Muscle of back (tissue), 11 donors: ENCODE results near the gene CDH4. TPM values are rescaled to one million over a fixed set of nuclear protein-coding genes. Genes with fewer than 3 reads are reported as not detected.

Experiments
- DNase-seq, 3 donors: peaks; one replicate each; pipeline versions ENCODE4 v3.0.0 to v3.0.0-alpha.2; 2013
- polyA plus RNA-seq, 10 donors: library from polyadenylated mRNA; unstranded; fragments of 120-200 nt; gene quantifications; one replicate each; pipeline ENCODE4 v1.2.1, GENCODE V29; 2013; ENCODE audit not compliant: insufficient read length in 10 of 10

Gene CDH4
- polyA plus RNA-seq, 10 donors: 0.74 to 2.0 (median 1.1) TPM

DNA sequence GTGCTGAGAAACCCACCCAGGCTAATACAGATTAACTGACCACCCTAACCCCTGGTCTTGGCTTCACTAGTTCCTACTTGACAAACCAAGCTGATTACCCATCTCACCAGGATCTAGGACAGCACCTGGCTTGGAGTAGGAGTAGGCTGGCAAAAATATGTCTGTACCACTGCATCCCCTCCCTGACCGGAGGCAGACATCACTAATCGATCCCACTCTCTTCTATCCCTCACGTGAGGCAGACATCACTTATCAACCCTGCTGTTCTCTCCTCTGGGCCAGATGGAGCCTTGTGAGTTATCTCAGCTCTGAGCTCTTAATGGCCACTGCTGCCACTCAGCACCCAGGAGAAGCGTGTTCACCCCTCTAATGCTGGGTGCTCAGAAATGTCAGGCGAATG is 324.3 kb downstream of the CDH4 start:
- DNase-seq: no peak

DNA sequence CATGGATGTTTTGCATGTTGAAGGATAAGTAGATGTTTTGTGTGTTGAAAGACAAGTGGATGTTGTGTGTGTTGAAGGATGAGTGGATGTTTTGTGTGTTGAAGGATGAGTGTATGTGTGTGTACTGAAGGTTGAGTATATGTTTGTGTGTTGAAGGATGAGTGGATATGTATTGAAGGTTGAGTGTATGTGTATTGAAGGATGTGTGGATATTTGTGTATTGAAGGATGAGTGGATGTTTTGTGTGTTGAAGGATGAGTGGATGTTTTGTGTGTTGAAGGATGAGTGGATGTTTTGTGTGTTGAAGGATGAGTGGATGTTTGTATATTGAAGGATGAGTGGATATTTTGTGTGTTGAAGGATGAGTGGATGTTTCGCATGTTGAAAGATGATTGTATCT is 325.0 kb downstream of the CDH4 start:
- no peak for DNase-seq

DNA sequence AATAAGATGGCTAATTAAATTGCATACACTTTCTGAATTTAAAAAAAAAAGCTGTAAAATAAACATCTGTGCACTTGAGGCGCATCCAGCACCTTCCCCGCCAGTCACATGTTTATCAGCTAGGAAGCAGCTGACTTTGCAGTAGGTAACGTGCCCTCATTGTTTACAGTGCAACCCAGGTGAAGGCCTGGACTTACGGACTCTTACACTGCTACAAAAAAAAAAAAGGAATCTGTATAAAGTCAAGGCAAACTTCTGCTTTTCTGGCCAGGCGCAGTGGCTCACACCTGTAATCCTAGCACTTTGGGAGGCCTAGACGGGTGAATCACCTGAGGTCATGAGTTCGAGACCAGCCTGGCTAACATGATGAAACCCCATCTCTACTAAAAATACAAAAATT is 327.8 kb downstream of the CDH4 start:
- DNase-seq: no peak

GRCh38 chr20:61580958-61581824 is 329.1 kb downstream of the CDH4 start:
- no peak for DNase-seq

DNA sequence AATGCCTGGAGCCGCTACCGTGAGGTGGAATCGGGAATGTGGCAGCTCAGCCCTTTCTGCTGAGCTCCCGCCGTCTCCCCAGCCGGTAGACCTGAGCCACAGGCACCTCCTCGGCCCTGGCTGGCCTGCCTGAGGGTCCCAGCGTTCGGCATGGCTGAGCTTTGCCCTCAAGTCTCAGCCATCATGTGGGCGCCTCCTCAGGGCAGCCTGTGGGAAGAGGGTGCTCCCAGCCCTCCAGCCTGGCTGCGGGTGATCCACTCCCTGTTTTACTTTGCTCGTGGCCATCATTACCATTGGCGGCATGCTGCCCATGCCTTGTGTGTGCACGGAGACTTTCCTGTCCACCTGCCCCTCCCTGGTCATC is 329.7 kb downstream of the CDH4 start:
- DNase-seq: no peak

DNA sequence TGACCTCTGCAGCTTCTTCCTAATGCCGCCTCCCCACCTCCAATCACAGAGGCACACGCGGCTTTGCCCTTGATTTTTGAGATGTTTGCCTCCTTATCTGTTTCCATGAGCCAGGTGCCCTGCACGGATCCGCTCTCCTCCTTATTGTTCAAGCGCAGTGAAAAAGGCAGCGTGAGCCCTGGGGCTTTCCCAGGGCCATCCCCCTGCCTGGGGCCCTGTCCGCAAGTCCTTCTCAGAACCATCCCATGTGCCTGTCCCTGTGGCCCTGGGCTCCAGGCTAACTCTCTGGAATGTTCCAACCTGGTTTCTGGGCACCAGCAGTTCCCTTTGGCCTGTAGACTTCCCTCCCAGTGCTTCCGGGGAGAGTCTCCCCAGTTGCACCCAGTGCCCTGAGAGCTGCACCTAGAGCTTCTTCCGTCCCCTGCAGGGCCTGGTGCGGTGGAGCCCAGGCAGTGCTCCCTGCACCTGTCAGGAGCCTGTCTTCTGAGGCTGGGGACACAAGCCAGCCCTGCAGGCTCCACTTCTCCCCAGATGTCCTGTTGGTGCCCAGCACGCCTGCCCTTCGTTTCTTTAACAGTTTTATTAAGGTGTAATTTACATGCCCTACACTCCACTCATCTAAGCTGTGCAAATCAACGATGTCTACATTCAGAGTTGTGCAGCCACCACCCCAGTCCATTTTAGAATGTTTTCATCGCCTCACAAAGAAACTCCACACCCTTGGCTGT is 330.3 kb downstream of the CDH4 start:
- DNase-seq: no peak

- no peak for DNase-seq
These were observed 331.3 kb downstream of the CDH4 start for GRCh38 chr20:61583356-61583755.

DNA sequence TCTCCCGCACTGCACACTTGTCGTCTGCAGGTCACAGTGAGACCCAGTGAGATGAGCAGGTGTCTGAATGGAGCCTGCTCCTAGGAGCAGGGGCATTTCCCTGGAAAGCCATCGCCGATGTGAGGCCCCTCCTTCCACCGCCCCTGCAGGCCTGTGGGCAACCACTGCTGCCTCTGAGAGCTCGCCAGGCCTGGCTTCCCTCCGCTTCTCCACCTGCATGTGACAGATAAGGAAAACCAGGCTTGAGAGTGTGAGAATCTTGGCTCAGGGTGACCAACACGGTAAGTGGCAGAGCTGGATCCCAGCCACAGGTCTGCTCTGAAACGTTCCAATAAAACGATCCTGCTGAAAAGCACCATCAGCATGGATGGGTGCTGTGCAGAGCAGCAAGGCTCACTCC is 332.8 kb downstream of the CDH4 start:
- no peak for DNase-seq

DNA sequence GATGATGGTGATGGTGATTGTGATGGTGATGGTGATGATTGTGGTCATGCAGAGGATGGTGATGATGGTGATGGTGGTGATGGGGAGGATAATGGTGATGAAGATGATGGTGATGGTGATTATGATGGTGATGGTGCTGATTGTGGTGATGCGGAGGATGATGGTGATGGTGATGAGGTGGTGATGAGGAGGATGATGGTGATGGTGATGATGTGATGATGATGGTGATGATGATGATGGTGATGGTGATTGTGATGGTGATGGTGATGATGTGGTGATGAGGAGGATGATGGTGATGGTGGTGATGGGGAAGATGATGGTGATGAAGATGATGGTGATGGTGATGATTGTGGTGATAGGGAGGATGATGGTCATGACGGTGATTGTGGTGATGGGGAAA is 333.7 kb downstream of the CDH4 start:
- DNase-seq: no peak

GRCh38 chr20:61587036-61587435 is 335.0 kb downstream of the CDH4 start:
- DNase-seq: no peak

DNA sequence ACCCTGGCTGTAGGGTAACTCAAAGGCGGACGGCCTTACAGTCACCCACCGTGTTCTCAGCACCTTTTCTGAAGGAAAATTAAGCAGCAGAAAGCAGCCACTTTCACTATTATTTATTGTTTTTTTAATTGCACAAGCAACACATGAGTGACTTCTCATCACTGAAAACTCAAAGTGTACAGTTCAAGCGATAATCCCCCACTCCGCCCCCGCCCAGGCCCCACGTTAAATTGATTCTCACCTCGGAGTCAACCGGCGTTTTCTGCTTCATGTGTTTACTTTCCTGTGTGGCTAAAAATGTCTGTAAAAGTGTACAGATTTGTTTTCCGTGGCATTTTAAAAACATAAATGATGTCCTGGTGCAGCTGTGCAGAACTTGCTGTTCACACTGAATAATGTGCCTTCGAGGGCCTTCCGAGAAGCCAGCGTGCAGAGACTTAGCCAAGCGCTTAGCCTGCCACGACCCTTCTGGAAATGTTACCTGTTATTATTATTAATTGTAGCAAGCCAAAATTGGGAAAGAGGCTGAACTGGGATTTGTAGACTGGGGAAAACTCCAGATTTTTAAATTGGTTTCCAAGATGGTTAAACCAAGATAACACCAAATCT is 335.7 kb downstream of the CDH4 start:
- no peak for DNase-seq

- peak; percentile 5 to 63 (median 27) for DNase-seq
These were observed 336.6 kb downstream of the CDH4 start for GRCh38 chr20:61588411-61589385.

DNA sequence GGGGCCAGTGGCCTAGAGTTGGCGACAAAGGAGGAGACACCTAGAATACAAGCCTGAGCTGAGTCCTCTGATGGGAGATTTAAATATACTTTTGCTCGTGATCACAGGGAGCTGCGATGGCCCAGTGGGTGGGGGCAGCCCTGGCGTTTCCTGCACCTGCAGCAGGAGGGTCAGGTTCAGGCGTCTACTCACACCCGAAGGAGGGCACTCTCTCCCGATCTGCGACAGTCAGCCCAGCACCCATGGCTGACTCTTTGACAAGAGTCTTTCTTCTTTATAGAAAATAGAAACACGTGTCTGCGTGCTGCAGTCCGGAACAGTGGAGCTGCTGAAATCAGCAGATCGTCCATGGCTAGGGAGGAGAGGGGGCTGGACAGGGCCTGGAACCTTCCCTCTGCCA is 338.2 kb downstream of the CDH4 start:
- DNase-seq: no peak

DNA sequence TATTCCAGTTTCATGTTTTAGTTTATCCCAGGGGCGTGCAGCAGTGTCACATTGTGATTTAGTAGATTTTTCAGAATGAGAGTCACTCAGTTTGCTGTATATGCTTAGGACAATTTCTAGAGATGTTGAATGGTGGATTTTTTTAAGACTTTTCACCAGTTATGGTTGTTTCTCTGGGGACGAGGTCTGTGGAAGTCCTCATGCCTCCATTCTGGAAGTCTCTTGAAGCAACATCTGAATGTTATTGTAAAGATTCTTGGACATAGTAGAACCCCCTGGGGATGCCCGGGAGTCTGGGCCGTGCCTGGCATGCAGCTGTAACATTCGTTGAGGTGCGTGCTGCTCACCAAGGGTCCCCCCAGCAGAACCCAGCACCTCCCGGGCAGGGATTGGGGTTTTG is 341.5 kb downstream of the CDH4 start:
- no peak for DNase-seq

DNA sequence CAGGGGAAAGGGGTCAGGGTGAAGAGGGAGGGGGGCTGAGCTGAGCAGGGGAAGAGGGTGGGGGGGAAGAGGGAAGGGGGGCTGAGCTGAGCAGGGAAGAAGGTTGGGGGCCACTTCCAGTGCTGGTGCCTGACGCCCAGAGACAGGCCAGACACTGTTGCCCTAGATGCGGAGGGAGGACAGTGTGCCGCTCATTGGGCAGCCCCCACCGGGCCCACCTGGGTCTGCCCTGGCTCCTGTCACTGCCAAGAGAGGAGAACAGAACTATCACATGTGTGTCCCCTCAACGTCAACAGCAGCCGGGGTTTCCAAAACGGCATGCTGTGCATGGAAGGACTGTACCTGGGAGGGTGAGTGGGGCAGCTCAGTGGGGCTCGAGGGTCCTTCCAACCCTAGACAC is 342.1 kb downstream of the CDH4 start:
- DNase-seq: no peak

DNA sequence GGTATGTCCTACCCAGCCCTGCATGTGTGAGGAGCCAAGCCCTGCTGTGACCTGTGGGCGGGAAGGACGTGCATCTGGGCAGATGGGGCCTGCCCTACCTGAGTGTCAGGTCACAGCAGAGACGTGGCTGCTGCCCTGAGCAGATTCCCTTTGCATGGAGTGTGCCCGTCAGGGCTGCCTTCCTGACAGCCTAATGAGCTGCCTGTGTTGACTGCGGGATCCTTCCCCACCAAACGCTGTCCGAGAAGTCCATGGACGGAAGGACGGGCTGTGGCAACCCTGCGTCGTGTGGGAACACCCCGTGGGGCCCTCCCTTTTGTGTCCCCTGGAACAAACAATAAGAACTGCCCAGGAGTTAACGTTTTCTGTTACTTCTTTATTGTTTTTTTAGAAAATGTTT is 343.2 kb downstream of the CDH4 start:
- no peak for DNase-seq

DNA sequence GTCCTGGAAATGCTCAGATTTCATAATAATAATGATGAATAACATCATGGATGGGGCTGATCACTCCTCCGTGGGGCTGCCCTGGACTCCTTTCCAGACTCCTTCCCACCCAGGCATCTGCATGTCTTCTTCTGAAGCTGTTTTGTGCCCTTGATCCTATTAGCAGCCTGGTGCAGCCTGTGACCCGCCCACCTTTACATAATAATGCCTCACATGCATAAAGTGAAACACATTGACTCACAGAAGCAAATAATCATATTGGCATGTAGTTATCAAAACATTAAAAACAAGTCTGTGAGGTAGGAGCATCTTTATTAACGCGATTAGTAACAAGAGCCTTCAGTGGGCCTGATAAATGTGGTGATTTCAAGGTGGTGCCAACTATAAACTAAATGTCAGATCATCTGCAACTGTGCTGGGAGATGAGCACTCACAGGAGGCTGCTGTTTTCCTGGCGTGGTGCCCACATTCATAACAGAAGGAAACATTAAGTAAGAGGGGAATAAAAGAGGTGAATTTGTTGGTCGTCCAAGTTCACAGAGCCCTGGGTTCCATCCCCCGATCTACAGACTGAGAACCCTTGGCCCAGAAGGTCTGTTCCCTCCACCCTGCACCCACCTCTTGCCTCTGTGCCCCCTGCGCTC is 344.7 kb downstream of the CDH4 start:
- no peak for DNase-seq

- no peak for DNase-seq
These were observed 345.9 kb downstream of the CDH4 start for GRCh38 chr20:61597996-61598395.

GRCh38 chr20:61598586-61598985 is 346.5 kb downstream of the CDH4 start:
- DNase-seq: no peak

- DNase-seq: no peak
These were observed 347.0 kb downstream of the CDH4 start for GRCh38 chr20:61599061-61599531.

DNA sequence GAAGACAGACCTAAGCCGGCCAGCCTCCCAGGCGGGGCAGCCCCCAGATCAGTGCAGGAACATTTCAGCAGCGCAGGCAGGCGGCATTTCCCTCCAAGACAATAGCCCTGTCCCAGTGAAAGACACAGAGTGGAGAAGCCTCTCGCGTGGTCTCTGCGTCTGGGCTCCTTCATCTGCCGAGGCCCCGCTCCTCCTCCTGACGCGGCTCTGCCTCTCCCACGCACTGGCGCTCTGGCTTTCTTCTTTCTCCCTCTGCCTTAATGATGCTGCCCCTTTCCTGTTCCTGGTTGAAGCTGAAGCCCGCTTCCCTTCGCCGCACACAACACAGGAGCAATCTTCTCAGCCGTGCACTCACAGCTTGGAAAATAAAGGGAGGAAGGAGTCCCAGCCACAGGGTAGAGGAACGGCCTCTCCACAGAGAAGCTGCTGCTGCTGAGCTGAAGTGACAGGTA is 347.5 kb downstream of the CDH4 start:
- no peak for DNase-seq
